Right hindlimb (tissue), 1 donor: ENCODE results near the gene SPATS2.
A peak's percentile ranks its signal among the peaks of the same experiment; 100 is the strongest.

ENCODE experiments used
- DNase-seq: peaks from one replicate; pipeline ENCODE4 v3.0.0-alpha.2; 2018

SPATS2 gene

DNA sequence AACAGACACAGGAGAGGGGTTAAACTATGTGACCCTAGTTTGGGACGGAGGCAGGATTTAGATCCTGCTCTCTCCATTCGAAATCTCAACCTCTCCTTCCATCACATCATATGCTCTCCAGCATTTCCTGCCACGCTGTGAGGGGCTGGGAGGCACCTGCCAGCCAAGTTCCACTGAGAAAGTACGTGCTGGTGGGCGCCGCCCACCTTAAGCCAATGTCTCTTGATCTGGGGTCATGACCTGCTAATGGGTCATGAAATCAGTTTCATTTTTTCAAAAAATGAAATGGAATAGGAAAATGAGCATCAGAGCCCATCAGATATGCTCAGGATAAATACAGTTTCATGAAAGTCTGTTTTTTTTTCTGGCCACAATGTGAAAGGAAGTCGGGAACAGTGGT lies 193.4 kb downstream of the SPATS2 start:
- DNase-seq = no peak

GRCh38 chr12:49562233-49562632 lies 195.0 kb downstream of the SPATS2 start:
- no peak for DNase-seq

DNA sequence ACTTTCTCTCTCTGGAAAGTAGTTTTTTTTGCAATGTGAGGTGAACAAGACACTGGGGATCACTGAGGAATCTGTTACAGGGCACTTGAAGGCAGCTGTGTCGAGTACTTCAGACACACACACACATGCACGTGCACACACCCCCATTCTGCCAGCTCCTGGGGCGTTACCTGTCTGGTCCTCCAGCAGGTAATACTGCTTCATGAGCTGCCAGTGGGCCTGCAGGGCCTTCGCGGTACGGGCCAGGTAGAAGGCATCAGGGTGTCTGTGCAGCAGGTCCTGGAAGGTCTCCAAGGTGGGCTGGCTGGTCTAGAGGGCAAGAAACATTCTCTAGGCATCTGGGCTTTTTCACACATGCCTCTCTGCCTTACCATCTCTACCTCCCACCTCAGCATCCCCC lies 195.6 kb downstream of the SPATS2 start:
- no peak for DNase-seq

- no peak for DNase-seq
These were observed 196.9 kb downstream of the SPATS2 start for GRCh38 chr12:49563951-49564685.

GRCh38 chr12:49564686-49565405 lies 197.6 kb downstream of the SPATS2 start:
- DNase-seq = no peak

DNA sequence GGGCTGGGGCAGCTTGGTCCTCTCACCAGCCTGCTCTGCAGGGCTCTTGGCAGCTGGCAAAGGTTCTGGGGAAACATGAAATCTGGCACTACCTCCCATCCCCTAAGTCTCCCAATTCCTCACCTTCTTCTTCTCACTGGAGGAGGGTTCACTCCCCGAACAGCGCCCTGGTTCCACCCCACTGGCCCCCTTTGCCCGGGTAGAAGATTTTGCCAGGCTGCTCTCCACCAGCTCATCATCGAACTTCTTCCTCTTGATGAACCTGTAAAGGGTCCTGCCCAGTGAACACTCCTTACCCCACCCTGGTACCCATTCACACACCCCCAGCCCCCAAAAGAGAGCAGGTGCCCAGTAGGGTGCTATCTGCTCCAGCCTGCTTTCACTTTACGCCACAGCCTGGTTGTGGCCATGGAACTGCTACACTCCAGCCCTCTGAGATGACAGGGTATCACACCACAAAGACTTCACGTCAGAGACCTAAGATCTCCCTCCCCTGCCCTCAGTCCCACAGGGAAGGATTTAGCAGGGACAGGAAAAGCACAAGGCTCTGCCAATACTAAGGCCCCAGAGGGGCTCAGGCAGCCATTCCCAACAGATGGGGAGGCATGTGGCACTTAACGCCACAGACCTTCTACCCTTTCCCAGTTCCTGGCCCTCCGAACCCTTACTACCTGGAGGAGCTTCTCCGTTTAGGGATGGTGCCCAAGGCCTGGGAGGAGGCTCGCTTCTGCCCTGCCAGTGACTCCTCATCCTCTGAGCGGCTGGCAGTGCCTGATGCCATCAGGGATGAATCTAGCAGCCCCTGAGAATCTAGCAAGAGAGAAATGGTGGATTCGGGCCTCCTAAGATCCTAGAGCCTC lies 198.4 kb downstream of the SPATS2 start:
- DNase-seq = peak; percentile 19

GRCh38 chr12:49566361-49566760 lies 199.1 kb downstream of the SPATS2 start:
- DNase-seq = no peak

DNA sequence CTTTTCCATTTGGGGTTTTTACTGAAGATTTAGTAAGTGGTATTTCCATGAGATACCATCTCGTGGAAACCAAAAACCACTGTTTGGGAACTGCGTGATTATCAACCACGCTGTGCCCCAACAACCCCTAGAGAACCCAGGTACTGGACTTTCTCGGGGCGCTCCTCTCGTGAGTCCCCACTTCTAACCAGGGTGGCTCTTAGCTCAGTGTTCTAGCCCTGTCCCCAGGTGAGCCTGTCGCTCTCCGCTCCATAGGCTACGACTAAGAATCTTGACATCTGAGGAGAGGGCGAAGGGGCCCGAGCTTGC lies 200.0 kb downstream of the SPATS2 start:
- DNase-seq = no peak

DNA sequence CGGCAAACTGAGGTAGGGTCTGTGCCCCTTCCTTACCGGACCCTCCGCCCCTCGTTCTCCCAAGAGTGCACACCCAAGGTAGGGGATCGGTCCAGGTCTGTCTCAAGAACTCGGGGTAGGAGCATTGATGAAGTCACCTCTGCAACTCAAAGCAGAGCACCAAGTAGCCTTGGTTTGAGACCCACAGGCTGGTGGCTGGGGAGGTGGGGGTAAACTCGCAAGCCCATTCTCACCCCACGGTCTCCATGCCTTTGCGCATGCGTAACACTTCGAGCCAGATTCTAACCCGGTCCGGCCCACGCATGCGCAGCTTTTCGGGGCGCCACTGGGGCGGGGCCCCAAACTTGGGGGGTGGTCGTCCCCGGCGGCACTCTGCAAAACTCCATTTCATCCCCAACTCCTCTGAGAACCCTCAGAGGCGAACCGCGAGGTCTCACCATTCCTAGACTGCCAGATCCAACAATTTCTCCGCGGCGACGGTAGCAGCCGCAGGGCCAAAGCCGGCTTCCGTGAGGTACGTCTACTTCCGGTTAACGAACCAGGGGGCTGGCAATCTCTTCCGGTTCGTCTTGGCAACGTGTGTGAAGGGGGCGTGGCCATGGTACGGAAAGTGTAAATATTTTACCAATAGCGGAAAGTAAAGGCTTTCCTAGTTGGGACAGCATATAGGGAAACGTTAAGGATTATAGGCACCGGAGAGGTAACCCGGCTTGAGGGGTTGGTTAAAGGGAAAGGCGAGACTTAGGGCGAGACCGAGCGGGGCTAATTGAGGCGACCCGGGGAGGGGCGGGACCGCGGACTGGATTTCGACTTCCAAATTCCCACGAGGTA lies 200.6 kb downstream of the SPATS2 start, which contains the start of gene MCRS1:
TSS of gene MCRS1 (minus strand) at position 532 of the 831 bp plus-strand sequence. CDS start 1,411 bp downstream, outside the sequence.
- DNase-seq = peak; percentile 92

GRCh38 chr12:49568442-49569162 lies 201.3 kb downstream of the SPATS2 start:
- no peak for DNase-seq
